H1 (cell line): ENCODE results near the gene HMGXB3.

Experiments
- EZH2 ChIP-seq: fragments of 200-600 bp; sonication (generic); IDR thresholded peaks from 2 replicates; pipeline ENCODE4 v1.7.1; 2012; ENCODE audit warnings: low read depth, mild to moderate bottlenecking, moderate library complexity, low read length, inconsistent platforms; ENCODE audit not compliant: severe bottlenecking
- SP2 ChIP-seq: IDR thresholded peaks from 2 replicates; pipeline ENCODE4 v1.6.1; 2012; ENCODE audit warnings: mild to moderate bottlenecking, low read length, inconsistent platforms

GRCh38 chr5:150068961-150069645, 68.6 kb downstream of the HMGXB3 start:
- TF ChIP-seq SP2 (no peak), EZH2 (no peak)
